HG03108 (cell line): ENCODE measurements around the gene MNT.

Experiments used
- ATAC-seq: cut with Tn5 transposase; IDR thresholded peaks from one replicate; pipeline ENCODE4 v1.9.1; 2021; ENCODE audit warnings: moderate library complexity; ENCODE audit not compliant: unreplicated experiment

Gene MNT

GRCh38 chr17:2383628-2384167, 17.2 kb downstream of the MNT start:
- no peak for ATAC-seq

GRCh38 chr17:2380950-2381649, 19.8 kb downstream of the MNT start:
- ATAC-seq, result no peak

GRCh38 chr17:2380226-2380922, 20.5 kb downstream of the MNT start:
- no peak for ATAC-seq

GRCh38 chr17:2379489-2380225, 21.2 kb downstream of the MNT start:
- ATAC-seq, result no peak

- ATAC-seq, result no peak
These were observed 22.0 kb downstream of the MNT start for GRCh38 chr17:2378905-2379304.

- no peak for ATAC-seq
These were observed 23.2 kb downstream of the MNT start for GRCh38 chr17:2377659-2378058.

- no peak for ATAC-seq
These were observed 24.8 kb downstream of the MNT start for GRCh38 chr17:2376107-2376506.

GRCh38 chr17:2375406-2375805, 25.5 kb downstream of the MNT start:
- ATAC-seq, result no peak

- no peak for ATAC-seq
These were observed 26.1 kb downstream of the MNT start for GRCh38 chr17:2374549-2375285.

GRCh38 chr17:2373179-2373578, 27.7 kb downstream of the MNT start:
- ATAC-seq, result no peak

GRCh38 chr17:2372681-2373080, 28.2 kb downstream of the MNT start:
- no peak for ATAC-seq

GRCh38 chr17:2372180-2372579, 28.7 kb downstream of the MNT start:
- no peak for ATAC-seq

GRCh38 chr17:2371183-2372130, 29.4 kb downstream of the MNT start:
- no peak for ATAC-seq

- ATAC-seq, result no peak
These were observed 30.7 kb downstream of the MNT start for GRCh38 chr17:2370211-2370589.

GRCh38 chr17:2369551-2370210, 31.2 kb downstream of the MNT start:
- no peak for ATAC-seq

- ATAC-seq, result no peak
These were observed 31.8 kb downstream of the MNT start for GRCh38 chr17:2369039-2369438.

GRCh38 chr17:2368359-2368758, 32.5 kb downstream of the MNT start:
- ATAC-seq, result no peak

GRCh38 chr17:2366747-2367494, 33.9 kb downstream of the MNT start:
- ATAC-seq, result no peak

GRCh38 chr17:2365132-2365531, 35.7 kb downstream of the MNT start:
- no peak for ATAC-seq
